Astrocyte of the cerebellum (primary cell): Measurements from ENCODE around the gene SCGB2B2.

ENCODE experiments used
- DNase-seq: peaks from one replicate; pipeline ENCODE4 v3.0.0-alpha.2; 2011; ENCODE audit warnings: low read depth
- H3K4me3 ChIP-seq: 2 replicates; pipeline ENCODE4 v1.5.1; 2011; ENCODE audit warnings: mild to moderate bottlenecking, low read depth, low read length, moderate library complexity
- CTCF ChIP-seq: IDR thresholded peaks from 2 replicates; pipeline ENCODE4 v1.5.1; 2012; ENCODE audit warnings: low read length, low read depth, moderate library complexity, mild to moderate bottlenecking; ENCODE audit errors: missing control alignments
- in situ Hi-C: cut with HindIII; loops from 2 replicates; pipeline ENCODE4 v1.10.0; 2017; ENCODE audit warnings: low sequenced_read_pairs

The SCGB2B2 gene

GRCh38 chr19:34681478-34681877 is 4.5 kb upstream of the SCGB2B2 start:
- no peak for TF ChIP-seq CTCF
- H3K4me3 ChIP-seq = no peak overlapping the region
- DNase-seq = no peak
- in situ Hi-C loops = no loop called here

DNA sequence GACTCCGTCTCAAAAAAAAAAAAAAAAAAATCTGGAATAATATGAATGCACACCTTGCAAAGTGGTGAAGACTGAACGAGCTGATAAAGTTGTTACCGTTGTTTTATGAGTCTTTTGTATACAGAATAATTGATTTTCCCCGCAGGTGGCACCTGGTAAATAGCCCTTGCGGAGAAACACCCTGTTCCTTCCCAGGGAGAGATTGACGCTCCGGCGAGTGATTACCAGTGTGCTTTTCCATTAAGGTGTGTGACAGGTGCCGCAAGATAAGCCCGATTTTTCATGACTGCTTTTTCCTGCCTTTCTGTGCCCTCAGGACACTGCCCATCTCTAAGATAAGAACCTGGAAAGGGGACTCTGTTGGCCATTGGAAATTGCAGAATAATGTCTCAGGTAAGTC is 1.5 kb upstream of the SCGB2B2 start:
- no peak for DNase-seq
- no peak for TF ChIP-seq CTCF
- in situ Hi-C loops = no loop called here
- H3K4me3 ChIP-seq = peak overlapping the region; percentile 67

GRCh38 chr19:34678085-34678412 is 1.1 kb upstream of the SCGB2B2 start:
- no peak for TF ChIP-seq CTCF
- DNase-seq = no peak
- peak overlapping the region; percentile 67 for H3K4me3 ChIP-seq
- in situ Hi-C loops = no loop called here

- in situ Hi-C loops = no loop called here
- peak within 1 kb of the TSS; percentile 67 for H3K4me3 ChIP-seq
- DNase-seq = peak; percentile 92
- TF ChIP-seq CTCF = no peak
Observed at GRCh38 chr19:34677386-34678084, 576 bp upstream of the SCGB2B2 start, which contains the start of gene ZNF302. TSS of gene ZNF302 (plus strand) at chr19:34677678. CDS start at chr19:34678805, 1,127 bp downstream.

DNA sequence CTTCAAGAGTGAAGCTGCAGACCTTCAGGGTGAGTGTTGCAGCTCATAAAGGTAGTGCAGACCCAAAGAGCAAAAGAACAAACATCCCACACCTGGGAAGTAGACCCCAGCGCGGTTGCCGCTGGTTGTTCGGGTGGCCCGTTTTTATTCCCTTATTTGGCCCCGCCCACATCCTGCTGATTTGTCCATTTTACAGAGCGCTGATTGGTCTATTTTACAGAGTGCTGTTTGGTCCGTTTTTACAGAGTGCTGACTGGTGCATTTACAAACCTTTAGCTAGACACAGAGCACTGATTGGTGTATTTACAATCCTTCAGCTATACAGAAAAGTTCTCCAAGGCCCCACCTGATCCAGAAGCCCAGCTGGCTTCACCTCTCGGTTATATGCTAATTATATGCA is 1.0 kb downstream of the SCGB2B2 start:
- in situ Hi-C loops = no loop called here
- no peak for DNase-seq
- no peak for TF ChIP-seq CTCF
- H3K4me3 ChIP-seq = no peak overlapping the region

DNA sequence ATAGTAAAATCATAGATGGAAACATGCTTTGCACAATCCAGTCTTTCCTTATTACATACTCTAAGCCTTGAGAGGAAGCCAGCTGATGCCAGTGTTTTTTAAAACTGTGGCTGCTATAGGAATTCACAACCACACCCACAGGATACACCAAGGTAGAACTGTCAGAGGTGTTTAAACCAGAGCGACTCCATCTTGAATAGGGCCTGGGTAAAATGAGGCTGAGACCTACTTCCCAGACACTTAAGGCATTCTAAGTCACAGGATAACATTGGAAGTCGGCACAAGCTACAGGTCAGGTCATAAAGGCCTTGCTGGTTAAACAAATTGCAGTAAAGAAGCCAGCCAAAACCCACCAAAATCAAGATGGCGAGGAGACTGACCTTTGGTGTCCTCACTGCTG is 1.7 kb downstream of the SCGB2B2 start:
- in situ Hi-C loops = no loop called here
- no peak overlapping the region for H3K4me3 ChIP-seq
- TF ChIP-seq CTCF = no peak
- no peak for DNase-seq
